K562 (cell line): ENCODE measurements around the gene RREB1. TPM values are rescaled to one million over a fixed set of nuclear protein-coding genes. Genes with fewer than 3 reads are reported as not detected.

Experiments used
- ZBTB40 ChIP-seq, 2 experiments: fragments of 450-650 bp in 1 of 2; sonication (generic) in 1 of 2; formaldehyde crosslinking in 1 of 2; IDR thresholded peaks; 2 replicates each; pipeline versions ENCODE4 v1.7.1 to v1.9.0; 2016 to 2022; ENCODE audit warnings: inconsistent platforms in 1 of 2, mild to moderate bottlenecking in 1 of 2, missing genetic modification reagents in 1 of 2
- ZNF449 ChIP-seq: fragments of 250-450 bp; sonication (Bioruptor Pico); IDR thresholded peaks from 2 replicates; pipeline ENCODE4 v1.8.0; 2022; ENCODE audit warnings: moderate library complexity, mild to moderate bottlenecking, inconsistent platforms
- polyA plus RNA-seq, 8 experiments: library from polyadenylated mRNA; depleted of rRNA in 4 of 8; stranded (reverse) in 5 of 8; unstranded in 3 of 8; fragments of >200 nt; fragmentation: Nextera tagmentation in 2 of 8; fragmentation: Illumina TruSeq in 1 of 8; extraction: Ambion mirVana in 2 of 8; extraction: Trizol in 1 of 8; gene quantifications; 2 replicates each; pipeline versions ENCODE4 v1.2.1 to v1.2.3, GENCODE V29; 2011 to 2014; ENCODE audit warnings: inconsistent platforms in 1 of 8, missing spikeins in 1 of 8
- total RNA-seq, 7 experiments: library from RNA; depleted of rRNA in 6 of 7; stranded (reverse); fragments of >200 nt in 6 of 7; fragmentation: Illumina TruSeq in 2 of 7; extraction: Trizol in 2 of 7; gene quantifications; 2 replicates each; pipeline versions ENCODE4 v1.2.1 to v1.2.3, GENCODE V29; 2011 to 2021; ENCODE audit warnings: low replicate concordance in 1 of 7

The RREB1 gene
- total and polyA plus RNA-seq, 9 of the 15 experiments (the other 6 are each of a cell fraction or from before 2014, with no cell fraction given): 3.3 to 64.2 (median 19.3) TPM

GRCh38 chr6:7230327-7230691 is 122.5 kb downstream of the RREB1 start (continued):
- TF ChIP-seq ZBTB40 (IDR thresholded peaks at IDR 0.05) (no peak), ZBTB40 (CRISPR knock-in tag; IDR thresholded peaks at IDR 0.05) (no peak), ZNF449 (CRISPR knock-in tag) (no peak)
